ENCODE measurements around the gene KLHDC10. TPM values are rescaled to one million over a fixed set of nuclear protein-coding genes. Genes with fewer than 3 reads are reported as not detected.

KLHDC10 gene
- total and polyA plus RNA-seq, 2 experiments from 2014 or later: 3.4 to 18.2 TPM

DNA sequence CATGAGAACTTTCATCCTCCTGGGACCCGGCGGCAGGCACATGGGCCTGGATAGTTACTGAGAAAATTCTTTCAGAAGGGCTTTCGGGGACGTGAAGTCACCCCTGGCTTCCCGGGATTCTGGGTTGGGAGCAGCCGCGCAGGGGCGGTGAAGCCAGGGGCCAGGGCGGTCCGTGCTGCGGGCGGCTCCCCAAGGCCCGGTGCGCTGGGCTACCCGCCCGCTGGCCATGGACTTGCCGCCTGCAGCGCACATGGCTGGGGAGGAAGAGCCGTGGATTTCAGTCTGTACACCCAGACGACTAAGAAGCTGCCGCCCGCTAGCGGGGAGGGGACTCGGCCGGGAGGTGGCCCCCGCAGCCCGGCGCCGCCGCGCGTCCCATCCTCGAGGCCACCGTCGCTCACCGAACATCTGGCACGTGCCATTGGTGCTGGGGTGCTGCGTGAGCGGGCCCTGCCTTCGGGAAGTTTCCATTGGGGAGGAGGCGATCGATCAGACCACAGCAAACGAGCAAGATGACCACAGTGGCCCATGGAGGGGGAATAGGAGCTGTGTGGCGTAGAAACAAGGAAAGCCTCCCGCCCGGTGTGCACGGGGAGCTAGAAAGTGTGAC is 70.3 kb downstream of the KLHDC10 start:
- H2AFZ ChIP-seq: peak overlapping the region; percentile 86
- H3K79me2 ChIP-seq (ENCODE audit: insufficient read depth): no peaks in the 10 kb centered on the region
- in situ Hi-C loops (cut with MboI): no loop called here
- H3K4me2 ChIP-seq (ENCODE audit: unreplicated experiment): peak overlapping the region; percentile 73
- TF ChIP-seq EZH2 (IDR thresholded peaks at IDR 0.05; ENCODE audit: insufficient read depth, poor library complexity, severe bottlenecking) (no peak), EZH2phosphoT487 (IDR thresholded peaks at IDR 0.05; ENCODE audit: insufficient read depth, low read depth) (no peak)
- H3K27me3 ChIP-seq (replicated peaks; ENCODE audit: insufficient read depth): no peaks in the 10 kb centered on the region
- no peak for DNase-seq
- H3K4me3 ChIP-seq: peak overlapping the region; percentile 67
- no peaks in the 10 kb centered on the region for H4K20me1 ChIP-seq (ENCODE audit: insufficient read depth)
- WGBS, 2 experiments (ENCODE audit: low coverage in 1 of 2, low lambda C conversion rate in 2 of 2, missing lambda C conversion rate in 2 of 2): 85 to 88% methylated on average over 37 to 47 of the region's 47 CpGs
- H3K9ac ChIP-seq: peak overlapping the region; percentile 90
- peaks cover 26% of the 10 kb centered on the region for H3K4me1 ChIP-seq (ENCODE audit: insufficient read depth)
- H3K9me2 ChIP-seq (ENCODE audit: insufficient read depth): no peaks in the 10 kb centered on the region
- H3K36me3 ChIP-seq (ENCODE audit: low read depth): no peaks in the 10 kb centered on the region
- H3K9me3 ChIP-seq (ENCODE audit: low read depth): no peaks in the 10 kb centered on the region
- H3K27ac ChIP-seq: no peak overlapping the region
- peaks cover 5% of the 10 kb centered on the region; the same call in 1 of the 2 replicates for H3F3A ChIP-seq (ENCODE audit: insufficient read depth)

DNA sequence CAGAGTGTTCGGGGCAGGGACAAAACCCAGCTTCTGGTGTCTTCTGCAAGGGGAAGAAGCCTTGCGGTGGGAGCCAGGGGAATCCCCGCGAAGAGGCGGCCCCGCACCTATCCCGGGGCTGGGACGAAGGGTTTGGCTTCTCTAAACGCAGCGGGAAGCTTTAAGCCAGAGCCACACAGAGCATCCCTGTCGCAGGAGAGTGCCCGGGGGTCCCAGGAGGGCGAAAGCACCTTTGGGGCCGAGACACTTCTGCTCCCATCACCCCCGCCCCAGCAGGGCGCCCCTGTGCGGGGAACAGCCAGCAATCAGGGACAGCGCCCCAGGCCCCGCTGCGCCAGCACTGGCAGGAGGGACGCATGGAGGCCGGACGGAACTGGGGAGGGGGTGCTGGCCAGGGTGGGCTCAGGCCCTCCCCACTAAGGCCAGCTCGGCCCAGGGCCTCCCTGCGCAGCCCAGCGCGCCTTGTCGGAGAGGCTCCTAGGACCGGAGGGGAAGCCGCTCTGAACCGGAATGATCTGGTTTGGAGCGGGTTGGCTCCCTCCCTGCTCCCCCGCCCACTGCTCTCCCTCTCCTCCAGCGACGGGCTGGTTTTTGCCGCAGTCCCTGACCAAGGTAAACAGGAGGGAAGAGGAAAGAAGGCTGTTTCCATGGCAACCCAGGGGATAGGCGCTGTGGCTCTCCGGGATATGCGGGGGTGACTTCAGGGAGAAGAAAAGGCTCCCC is 71.0 kb downstream of the KLHDC10 start:
- peak overlapping the region; percentile 73 for H3K4me2 ChIP-seq (ENCODE audit: unreplicated experiment)
- H3K79me2 ChIP-seq (ENCODE audit: insufficient read depth): no peaks in the 10 kb centered on the region
- H2AFZ ChIP-seq: peak overlapping the region; percentile 86
- peaks cover 7% of the 10 kb centered on the region; the same call in 1 of the 2 replicates for H3F3A ChIP-seq (ENCODE audit: insufficient read depth)
- H3K9me2 ChIP-seq (ENCODE audit: insufficient read depth): no peaks in the 10 kb centered on the region
- 10 to 11% methylated on average over 23 to 39 of the region's 39 CpGs for WGBS, 2 experiments (ENCODE audit: low coverage in 1 of 2, low lambda C conversion rate in 2 of 2, missing lambda C conversion rate in 2 of 2)
- H3K9me3 ChIP-seq (ENCODE audit: low read depth): no peaks in the 10 kb centered on the region
- peak overlapping the region; percentile 67 for H3K4me3 ChIP-seq
- H4K20me1 ChIP-seq (ENCODE audit: insufficient read depth): no peaks in the 10 kb centered on the region
- H3K9ac ChIP-seq: peak overlapping the region; percentile 90
- no peaks in the 10 kb centered on the region for H3K36me3 ChIP-seq (ENCODE audit: low read depth)
- DNase-seq: peak; percentile 78
- TF ChIP-seq EZH2phosphoT487 (IDR thresholded peaks at IDR 0.05; ENCODE audit: insufficient read depth, low read depth) (no peak), EZH2 (IDR thresholded peaks at IDR 0.05; ENCODE audit: insufficient read depth, poor library complexity, severe bottlenecking) (no peak)
- H3K27ac ChIP-seq: no peak overlapping the region
- H3K27me3 ChIP-seq (replicated peaks; ENCODE audit: insufficient read depth): no peaks in the 10 kb centered on the region
- in situ Hi-C loops (cut with MboI): no loop called here
- peaks cover 21% of the 10 kb centered on the region for H3K4me1 ChIP-seq (ENCODE audit: insufficient read depth)

- peak overlapping the region; percentile 86 for H2AFZ ChIP-seq
- H3K4me1 ChIP-seq (ENCODE audit: insufficient read depth): peaks cover 21% of the 10 kb centered on the region
- H3K4me2 ChIP-seq (ENCODE audit: unreplicated experiment): peak overlapping the region; percentile 73
- TF ChIP-seq EZH2 (IDR thresholded peaks at IDR 0.05; ENCODE audit: insufficient read depth, poor library complexity, severe bottlenecking) (no peak), EZH2phosphoT487 (IDR thresholded peaks at IDR 0.05; ENCODE audit: insufficient read depth, low read depth) (no peak)
- no peaks in the 10 kb centered on the region for H3K36me3 ChIP-seq (ENCODE audit: low read depth)
- 76 to 87% methylated on average over 15 to 17 of the region's 17 CpGs for WGBS, 2 experiments (ENCODE audit: low coverage in 1 of 2, low lambda C conversion rate in 2 of 2, missing lambda C conversion rate in 2 of 2)
- peaks cover 7% of the 10 kb centered on the region; the same call in 1 of the 2 replicates for H3F3A ChIP-seq (ENCODE audit: insufficient read depth)
- peak overlapping the region; percentile 90 for H3K9ac ChIP-seq
- no peaks in the 10 kb centered on the region for H3K9me2 ChIP-seq (ENCODE audit: insufficient read depth)
- peak overlapping the region; percentile 67 for H3K4me3 ChIP-seq
- H3K27me3 ChIP-seq (replicated peaks; ENCODE audit: insufficient read depth): no peaks in the 10 kb centered on the region
- DNase-seq: no peak
- H3K79me2 ChIP-seq (ENCODE audit: insufficient read depth): no peaks in the 10 kb centered on the region
- in situ Hi-C loops (cut with MboI): no loop called here
- no peaks in the 10 kb centered on the region for H4K20me1 ChIP-seq (ENCODE audit: insufficient read depth)
- no peaks in the 10 kb centered on the region for H3K9me3 ChIP-seq (ENCODE audit: low read depth)
- H3K27ac ChIP-seq: no peak overlapping the region
These were observed 71.7 kb downstream of the KLHDC10 start for GRCh38 chr7:130141884-130142653.

DNA sequence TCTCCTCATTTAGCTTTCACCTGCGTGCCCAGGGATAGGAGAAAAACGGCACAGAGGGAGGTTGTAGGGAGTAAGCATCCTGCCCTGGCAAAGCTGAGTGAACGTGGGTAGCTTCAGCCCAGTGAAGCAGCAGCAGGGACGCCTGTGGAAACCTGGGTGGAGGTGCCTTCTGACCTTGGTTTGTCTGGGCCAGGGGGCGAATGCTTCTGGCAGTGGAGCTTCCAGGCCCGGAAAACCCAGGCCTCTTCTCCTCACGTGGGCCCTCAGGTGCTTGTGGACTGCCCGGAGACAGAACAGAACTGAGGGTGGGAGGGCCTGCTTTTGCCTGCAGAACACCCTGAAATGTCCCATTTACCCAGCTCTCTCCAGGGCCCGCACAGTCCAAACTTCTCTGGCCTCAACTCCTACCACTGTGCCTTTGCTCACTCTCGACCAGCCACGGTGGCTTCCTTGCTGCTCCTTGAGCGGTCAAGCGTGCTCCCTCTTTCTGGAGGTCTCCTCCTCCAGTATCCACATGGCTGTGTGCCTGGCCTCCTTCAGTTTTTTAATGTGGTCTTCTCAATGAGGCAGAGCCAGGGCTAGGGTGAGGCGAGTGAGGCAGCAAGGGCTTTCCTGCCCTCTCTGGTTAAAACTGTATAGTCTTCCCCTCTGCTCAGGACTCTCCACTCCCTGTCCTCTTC is 72.5 kb downstream of the KLHDC10 start:
- H3K79me2 ChIP-seq (ENCODE audit: insufficient read depth): no peaks in the 10 kb centered on the region
- no peak for DNase-seq
- H3K27ac ChIP-seq: no peak overlapping the region
- 96% methylated on average over 14 of the region's 14 CpGs for WGBS, 2 experiments (ENCODE audit: low coverage in 1 of 2, low lambda C conversion rate in 2 of 2, missing lambda C conversion rate in 2 of 2)
- no peak overlapping the region for H2AFZ ChIP-seq
- no peak overlapping the region for H3K4me3 ChIP-seq
- no peaks in the 10 kb centered on the region for H4K20me1 ChIP-seq (ENCODE audit: insufficient read depth)
- in situ Hi-C loops (cut with MboI): no loop called here
- peaks cover 7% of the 10 kb centered on the region; the same call in 1 of the 2 replicates for H3F3A ChIP-seq (ENCODE audit: insufficient read depth)
- no peak overlapping the region for H3K4me2 ChIP-seq (ENCODE audit: unreplicated experiment)
- H3K27me3 ChIP-seq (replicated peaks; ENCODE audit: insufficient read depth): no peaks in the 10 kb centered on the region
- no peaks in the 10 kb centered on the region for H3K9me2 ChIP-seq (ENCODE audit: insufficient read depth)
- H3K9me3 ChIP-seq (ENCODE audit: low read depth): no peaks in the 10 kb centered on the region
- no peak overlapping the region for H3K9ac ChIP-seq
- H3K4me1 ChIP-seq (ENCODE audit: insufficient read depth): peaks cover 21% of the 10 kb centered on the region
- TF ChIP-seq EZH2 (IDR thresholded peaks at IDR 0.05; ENCODE audit: insufficient read depth, poor library complexity, severe bottlenecking) (no peak), EZH2phosphoT487 (IDR thresholded peaks at IDR 0.05; ENCODE audit: insufficient read depth, low read depth) (no peak)
- H3K36me3 ChIP-seq (ENCODE audit: low read depth): no peaks in the 10 kb centered on the region
